ENCODE data around the gene C19orf38. TPM values are rescaled to one million over a fixed set of nuclear protein-coding genes. Genes with fewer than 3 reads are reported as not detected.
"Not testable (repeated sequence)": the region's sequence is repeated elsewhere in the genome, so short reads cannot be mapped to it uniquely, and the experiment has no call there.

The C19orf38 gene
- total RNA-seq, 1 experiment from 2014 or later = 0.13 TPM

GRCh38 chr19:10846500-10847202 is 1.6 kb upstream of the C19orf38 start:
- DNase-seq (ENCODE audit: low spot score) = no peak

- DNase-seq (ENCODE audit: low spot score) = no peak
Measured at GRCh38 chr19:10850631-10851030, 2.4 kb downstream of the C19orf38 start.

GRCh38 chr19:10852098-10852800 is 4.0 kb downstream of the C19orf38 start:
- no peak for DNase-seq (ENCODE audit: low spot score)

GRCh38 chr19:10852941-10853340 is 4.7 kb downstream of the C19orf38 start:
- DNase-seq (ENCODE audit: low spot score) = no peak

GRCh38 chr19:10854350-10855089 is 6.3 kb downstream of the C19orf38 start:
- DNase-seq (ENCODE audit: low spot score) = no peak

- DNase-seq (ENCODE audit: low spot score) = peak; percentile 23
Measured at GRCh38 chr19:10855879-10856522, 7.8 kb downstream of the C19orf38 start.

- DNase-seq (ENCODE audit: low spot score) = not testable (repeated sequence)
Measured at GRCh38 chr19:10856899-10857298, 8.7 kb downstream of the C19orf38 start.

GRCh38 chr19:10858204-10858828 is 10.1 kb downstream of the C19orf38 start:
- no peak for DNase-seq (ENCODE audit: low spot score)

- no peak for DNase-seq (ENCODE audit: low spot score)
Measured at GRCh38 chr19:10861103-10861651, 13.0 kb downstream of the C19orf38 start.

- no peak for DNase-seq (ENCODE audit: low spot score)
Measured at GRCh38 chr19:10862561-10863106, 14.4 kb downstream of the C19orf38 start.

- no peak for DNase-seq (ENCODE audit: low spot score)
Measured at GRCh38 chr19:10863107-10863717, 15.0 kb downstream of the C19orf38 start.

GRCh38 chr19:10864538-10864899 is 16.3 kb downstream of the C19orf38 start:
- DNase-seq (ENCODE audit: low spot score) = peak; percentile 74

- no peak for DNase-seq (ENCODE audit: low spot score)
Measured at GRCh38 chr19:10866495-10866894, 18.3 kb downstream of the C19orf38 start.

- no peak for DNase-seq (ENCODE audit: low spot score)
Measured at GRCh38 chr19:10868872-10869547, 20.8 kb downstream of the C19orf38 start.

- DNase-seq (ENCODE audit: low spot score) = not testable (repeated sequence)
Measured at GRCh38 chr19:10869872-10870311, 21.7 kb downstream of the C19orf38 start.

GRCh38 chr19:10870501-10870954 is 22.3 kb downstream of the C19orf38 start:
- no peak for DNase-seq (ENCODE audit: low spot score)

- peak; percentile 93 for DNase-seq (ENCODE audit: low spot score)
Measured at GRCh38 chr19:10870955-10871603, 22.9 kb downstream of the C19orf38 start, which contains the start of gene CARM1. Gene CARM1, plus strand, starts transcription at chr19:10871553. Its CDS starts 150 bp downstream, at chr19:10871703.

GRCh38 chr19:10871711-10872545 is 23.7 kb downstream of the C19orf38 start:
- no peak for DNase-seq (ENCODE audit: low spot score)

Measured in HT-29 (cell line).